K562 (cell line): ENCODE data around the gene MATN1. TPM values are rescaled to one million over a fixed set of nuclear protein-coding genes. Genes with fewer than 3 reads are reported as not detected.

ENCODE experiments used
- ATAC-seq: fragments of 200-7000 bp; cut with Tn5 transposase; 3 replicates; pipeline ENCODE4 v1.9.1; 2020; ENCODE audit warnings: moderate library complexity
- BruUV-seq: library from RNA; stranded (reverse); fragments of 400-500 nt; replicated peaks from 2 replicates; lab custom pipeline; 2021; lab: Mats Ljungman, UMichigan
- CTCF ChIA-PET: fragments of 300-600 bp; formaldehyde crosslinking; extraction: SDS; loops from one replicate; lab custom pipeline; 2021; ENCODE audit warnings: low intra/inter-chr PET ratio; lab: Yijun Ruan, JAX
- POLR2A ChIA-PET: fragments of 300-600, 350-650 bp; sonication (Branson Sonifier 250); formaldehyde crosslinking; extraction: SDS; loops from one replicate; lab custom pipeline; 2021; ENCODE audit warnings: antibody characterized with exemption, inconsistent platforms; lab: Yijun Ruan, JAX
- DNase-seq, 4 experiments: peaks; one replicate each; pipeline versions ENCODE4 v3.0.0 to v3.0.0-alpha.2; 2011 to 2018; ENCODE audit warnings: low spot score in 3 of 4, mixed read lengths in 3 of 4; ENCODE audit errors: extremely low read depth in 1 of 4
- FAIRE-seq: peaks from 2 replicates; lab custom pipeline; 2011; peaks lifted over from hg19 to GRCh38; lab: Jason Lieb, UNC
- H2AFZ ChIP-seq: 2 replicates; pipeline ENCODE4 v1.6.0; 2011; ENCODE audit warnings: low read depth, low read length, control low read depth, inconsistent platforms
- H3K27ac ChIP-seq: fragments of 200-600 bp; 3 replicates; pipeline ENCODE4 v1.8.0; 2011; ENCODE audit warnings: low read depth, mild to moderate bottlenecking, control low read depth, inconsistent platforms, low read length, moderate library complexity, mixed read lengths; ENCODE audit errors: extremely low read depth
- H3K27me3 ChIP-seq, 2 experiments: fragments of 300-600 bp in 1 of 2; 2 replicates in 1 of 2; 3 replicates in 1 of 2; pipeline versions ENCODE4 v1.6.0 to v1.8.0; 2011; ENCODE audit warnings: inconsistent platforms in 2 of 2, low read length in 2 of 2, mild to moderate bottlenecking in 1 of 2, mixed read lengths in 1 of 2, moderate library complexity in 1 of 2; ENCODE audit not compliant: control insufficient read depth in 2 of 2, insufficient read depth in 2 of 2
- H3K36me3 ChIP-seq: fragments of 300-600 bp; 3 replicates; pipeline ENCODE4 v1.8.0; 2011; ENCODE audit warnings: mild to moderate bottlenecking, low read length, inconsistent platforms; ENCODE audit not compliant: control insufficient read depth, insufficient read depth
- H3K4me1 ChIP-seq, 2 experiments: fragments of 200-600 bp in 1 of 2; replicated peaks in 1 of 2; 2 replicates in 1 of 2; 3 replicates in 1 of 2; pipeline versions ENCODE4 v1.5.1 to v1.8.0; 2011; ENCODE audit warnings: inconsistent platforms in 2 of 2, low read length in 2 of 2, mild to moderate bottlenecking in 1 of 2, mixed read lengths in 1 of 2, moderate library complexity in 1 of 2; ENCODE audit not compliant: control insufficient read depth in 2 of 2, insufficient read depth in 2 of 2
- H3K4me2 ChIP-seq: 2 replicates; pipeline ENCODE4 v1.6.1; 2011; ENCODE audit warnings: low read length, control low read depth, inconsistent platforms, mixed read lengths; ENCODE audit not compliant: insufficient read depth
- H3K4me3 ChIP-seq: fragments of 200-600 bp; sonication (generic), shearing (Covaris generic); 2 replicates; pipeline ENCODE4 v1.5.1; 2016; ENCODE audit warnings: control low read depth, inconsistent platforms
- H3K79me2 ChIP-seq: fragments of 200-600 bp; 3 replicates; pipeline ENCODE4 v1.8.0; 2011; ENCODE audit warnings: low read length, inconsistent platforms; ENCODE audit not compliant: control insufficient read depth, insufficient read depth
- H3K9ac ChIP-seq, 2 experiments: 2 replicates each; pipeline versions ENCODE4 v1.6.0 to v1.6.1; 2011; ENCODE audit warnings: low read depth in 2 of 2, low read length in 2 of 2, control low read depth in 1 of 2, inconsistent platforms in 1 of 2, mild to moderate bottlenecking in 1 of 2, mixed read lengths in 1 of 2; ENCODE audit not compliant: insufficient read depth in 1 of 2
- H3K9me1 ChIP-seq: one replicate; pipeline ENCODE4 v1.6.0; 2011; ENCODE audit warnings: inconsistent platforms, mild to moderate bottlenecking, low read length, moderate library complexity; ENCODE audit not compliant: control insufficient read depth, insufficient read depth
- H3K9me3 ChIP-seq: replicated peaks from 2 replicates; pipeline ENCODE4 v1.5.1; 2011; ENCODE audit warnings: low read depth, low read length, inconsistent platforms; ENCODE audit not compliant: control insufficient read depth, insufficient read depth
- H4K20me1 ChIP-seq: replicated peaks from 2 replicates; pipeline ENCODE4 v1.6.1; 2011; ENCODE audit warnings: low read length, inconsistent platforms, mixed read lengths; ENCODE audit not compliant: control insufficient read depth, insufficient read depth
- ELF2 ChIP-seq: fragments of 250-450 bp; sonication (Bioruptor Pico); IDR thresholded peaks from 2 replicates; pipeline ENCODE4 v1.5.0; 2021; ENCODE audit warnings: mild to moderate bottlenecking
- HNRNPUL1 ChIP-seq: fragments of 200-400 bp; formaldehyde crosslinking; IDR thresholded peaks from 2 replicates; pipeline ENCODE4 v1.6.1; 2017; ENCODE audit warnings: low read length
- POLR2B ChIP-seq: fragments of 450-650 bp; IDR thresholded peaks from 2 replicates; pipeline ENCODE4 v1.6.1; 2018; ENCODE audit warnings: low read depth; ENCODE audit not compliant: partially characterized antibody
- WGBS: fragments of 100-300 bp; shearing (Covaris generic); methylation state at CpG from one replicate; pipeline ENCODE4 v1.1.6; 2016; ENCODE audit warnings: low coverage, mixed read lengths; ENCODE audit not compliant: insufficient coverage; ENCODE audit errors: missing lambda C conversion rate; 5-methylcytosine and 5-hydroxymethylcytosine counted together
- in situ Hi-C: fragments of 300-500 bp; cut with MboI; formaldehyde crosslinking; loops from 4 replicates; pipeline ENCODE4 v1.15.0; 2018; ENCODE audit warnings: inconsistent platforms, mixed read lengths
- intact Hi-C: fragments of 100-400 bp; cut with micrococcal nuclease; formaldehyde crosslinking; loops from 2 replicates; pipeline ENCODE4 v1.14.2; 2022
- polyA plus RNA-seq, 8 experiments: library from polyadenylated mRNA; depleted of rRNA in 4 of 8; stranded (reverse) in 5 of 8; unstranded in 3 of 8; fragments of >200 nt; fragmentation: Nextera tagmentation in 2 of 8; fragmentation: Illumina TruSeq in 1 of 8; extraction: Ambion mirVana in 2 of 8; extraction: Trizol in 1 of 8; gene quantifications; 2 replicates each; pipeline versions ENCODE4 v1.2.1 to v1.2.3, GENCODE V29; 2011 to 2014; ENCODE audit warnings: inconsistent platforms in 1 of 8, missing spikeins in 1 of 8
- total RNA-seq, 7 experiments: library from RNA; depleted of rRNA in 6 of 7; stranded (reverse); fragments of >200 nt in 6 of 7; fragmentation: Illumina TruSeq in 2 of 7; extraction: Trizol in 2 of 7; gene quantifications; 2 replicates each; pipeline versions ENCODE4 v1.2.1 to v1.2.3, GENCODE V29; 2011 to 2021; ENCODE audit warnings: low replicate concordance in 1 of 7
- TF ChIP-seq, protein P1 (sequence below): fragments of 250-450 bp; sonication (Bioruptor Pico); IDR thresholded peaks from 2 replicates; pipeline ENCODE4 v1.8.0; 2021; ENCODE audit warnings: moderate library complexity, mild to moderate bottlenecking, inconsistent platforms
- TF ChIP-seq, protein P2 (sequence below), 2 experiments: IDR thresholded peaks in 1 of 2; conservative IDR thresholded peaks in 1 of 2; 2 replicates each; pipeline ENCODE4 v1.6.1; 2016; ENCODE audit warnings: low read depth in 2 of 2, mild to moderate bottlenecking in 1 of 2, missing compliant biosample characterization in 1 of 2, missing genetic modification characterization in 1 of 2, moderate library complexity in 1 of 2

Gene MATN1
- total and polyA plus RNA-seq, 9 of the 15 experiments (the other 6 are each of a cell fraction or from before 2014, with no cell fraction given) = 0.10 to 2.3 (median 1.2) TPM

DNA sequence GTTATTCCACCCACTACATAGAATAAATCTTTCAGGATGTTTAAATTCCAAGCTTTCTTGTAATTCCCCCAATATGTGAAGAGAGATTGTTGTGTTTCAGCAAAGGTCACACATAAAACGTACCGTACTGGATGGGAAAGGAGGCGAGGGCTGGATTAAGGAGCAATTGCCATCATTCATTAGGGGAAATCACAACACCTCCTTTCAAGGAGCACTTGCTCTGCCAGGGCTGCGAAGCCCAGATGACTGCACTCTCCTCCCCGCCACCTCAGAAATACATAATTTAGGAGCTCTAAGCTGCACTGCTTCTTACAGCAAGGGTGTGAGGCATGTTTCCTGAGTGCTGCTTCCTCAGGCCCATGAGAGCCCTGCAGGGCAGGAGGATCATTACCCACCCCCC, 29.6 kb downstream of the MATN1 start (continued):
- TF ChIP-seq, protein P1, sequence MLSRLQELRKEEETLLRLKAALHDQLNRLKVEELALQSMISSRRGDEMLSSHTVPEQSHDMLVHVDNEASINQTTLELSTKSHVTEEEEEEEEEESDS (CRISPR knock-in tag) = no peak
- TF ChIP-seq, protein P2, sequence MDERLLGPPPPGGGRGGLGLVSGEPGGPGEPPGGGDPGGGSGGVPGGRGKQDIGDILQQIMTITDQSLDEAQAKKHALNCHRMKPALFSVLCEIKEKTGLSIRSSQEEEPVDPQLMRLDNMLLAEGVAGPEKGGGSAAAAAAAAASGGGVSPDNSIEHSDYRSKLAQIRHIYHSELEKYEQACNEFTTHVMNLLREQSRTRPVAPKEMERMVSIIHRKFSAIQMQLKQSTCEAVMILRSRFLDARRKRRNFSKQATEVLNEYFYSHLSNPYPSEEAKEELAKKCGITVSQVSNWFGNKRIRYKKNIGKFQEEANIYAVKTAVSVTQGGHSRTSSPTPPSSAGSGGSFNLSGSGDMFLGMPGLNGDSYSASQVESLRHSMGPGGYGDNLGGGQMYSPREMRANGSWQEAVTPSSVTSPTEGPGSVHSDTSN (CRISPR knock-in tag; IDR thresholded peaks at IDR 0.05; ENCODE audit: low read depth) = no peak
- TF ChIP-seq, protein P2 (tag; conservative IDR thresholded peaks at IDR 0.05; ENCODE audit: low read depth) = no peak

DNA sequence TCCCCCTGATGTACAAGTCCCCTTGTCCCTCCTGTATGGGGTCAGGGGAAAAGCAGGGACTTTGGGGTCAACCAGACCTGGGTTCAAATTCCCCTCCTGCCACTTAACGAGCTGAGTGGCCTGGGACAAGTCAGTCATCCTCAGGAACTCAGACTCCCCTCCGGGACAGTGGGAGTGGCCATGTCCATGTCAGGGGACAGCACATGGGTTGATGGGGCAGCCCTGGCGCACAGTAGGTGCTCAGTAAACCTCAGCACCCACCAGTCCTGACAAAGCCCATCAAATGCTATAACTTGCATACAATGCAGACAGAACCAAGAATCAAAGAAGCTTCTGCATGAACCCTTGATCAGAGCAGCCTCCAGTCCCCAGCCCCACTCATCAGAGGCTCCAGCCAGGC, 30.0 kb downstream of the MATN1 start:
- Histone ChIP-seq H4K20me1 (0 out of 2 replicates have a peak, but pooled peaks cover 7% of the 10 kb centered on the region), H3K27ac (no peak overlapping the region), H3K9ac (no peak overlapping the region), H3K79me2 (no peaks in the 10 kb centered on the region), H3K4me2 (no peak overlapping the region), H3K4me1 (no peaks in the 10 kb centered on the region; a peak in 1 of 5 replicates), H3K9me3 (no peaks in the 10 kb centered on the region), H3K36me3 (no peaks in the 10 kb centered on the region), H3K27me3 (peaks cover 18 to 42% of the 10 kb centered on the region in 2 experiments; a peak in 2 of 5 replicates), H3K9me1 (no peaks in the 10 kb centered on the region), H2AFZ (no peak overlapping the region), H3K4me3 (no peak overlapping the region)
- in situ Hi-C loops (no loop called here), intact Hi-C loops (no loop called here)
- ChIA-PET CTCF (no interaction called here), POLR2A (interaction anchor here (0.8 kb wide), 1 partner anchor 14 kb away, joined by 4 read pairs; no protein-coding TSS in a partner anchor)
- ATAC-seq (no peak), DNase-seq (no peak), FAIRE-seq (no peak)
- WGBS = 0% methylated on average over 3 of the region's 3 CpGs
- TF ChIP-seq HNRNPUL1 (no peak), POLR2B (no peak), ELF2 (CRISPR knock-in tag) (no peak)
- no TSS peak for BruUV-seq
